ENCODE measurements around the gene ARHGAP1.

DNA sequence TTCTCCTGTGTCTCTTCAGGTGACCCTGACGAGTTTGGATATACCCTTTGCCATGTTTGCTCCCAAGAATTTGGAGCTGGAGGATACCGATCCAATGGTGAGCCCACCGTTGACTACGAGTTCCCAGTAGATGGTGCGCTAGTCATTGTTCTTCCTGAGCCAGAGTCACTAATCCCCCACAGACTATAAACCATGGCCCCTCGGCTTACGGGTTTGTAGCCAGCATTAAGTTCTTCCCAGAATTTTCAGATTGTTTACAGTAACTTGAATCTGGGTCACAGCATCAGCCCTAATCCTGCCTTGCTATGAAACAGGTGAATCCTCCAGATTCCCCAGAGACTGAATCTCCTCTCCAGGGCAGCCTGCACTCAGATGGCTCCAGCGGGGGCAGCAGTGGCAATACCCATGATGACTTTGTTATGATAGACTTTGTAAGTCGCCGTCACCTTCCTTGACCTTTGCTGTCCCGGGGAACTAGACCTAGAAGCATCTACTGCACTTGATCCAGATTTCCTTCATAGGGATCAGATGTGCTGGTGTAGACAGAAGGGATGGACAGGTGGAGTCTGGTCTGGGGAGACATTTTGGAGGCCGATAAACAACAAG lies 31.8 kb downstream of the ARHGAP1 start:
- no peak for TF ChIP-seq POLR2A (IDR thresholded peaks at IDR 0.05)
- TF ChIP-seq, protein P1, sequence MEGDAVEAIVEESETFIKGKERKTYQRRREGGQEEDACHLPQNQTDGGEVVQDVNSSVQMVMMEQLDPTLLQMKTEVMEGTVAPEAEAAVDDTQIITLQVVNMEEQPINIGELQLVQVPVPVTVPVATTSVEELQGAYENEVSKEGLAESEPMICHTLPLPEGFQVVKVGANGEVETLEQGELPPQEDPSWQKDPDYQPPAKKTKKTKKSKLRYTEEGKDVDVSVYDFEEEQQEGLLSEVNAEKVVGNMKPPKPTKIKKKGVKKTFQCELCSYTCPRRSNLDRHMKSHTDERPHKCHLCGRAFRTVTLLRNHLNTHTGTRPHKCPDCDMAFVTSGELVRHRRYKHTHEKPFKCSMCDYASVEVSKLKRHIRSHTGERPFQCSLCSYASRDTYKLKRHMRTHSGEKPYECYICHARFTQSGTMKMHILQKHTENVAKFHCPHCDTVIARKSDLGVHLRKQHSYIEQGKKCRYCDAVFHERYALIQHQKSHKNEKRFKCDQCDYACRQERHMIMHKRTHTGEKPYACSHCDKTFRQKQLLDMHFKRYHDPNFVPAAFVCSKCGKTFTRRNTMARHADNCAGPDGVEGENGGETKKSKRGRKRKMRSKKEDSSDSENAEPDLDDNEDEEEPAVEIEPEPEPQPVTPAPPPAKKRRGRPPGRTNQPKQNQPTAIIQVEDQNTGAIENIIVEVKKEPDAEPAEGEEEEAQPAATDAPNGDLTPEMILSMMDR (IDR thresholded peaks at IDR 0.05): no peak

Measured in right lobe of liver (tissue), 4 donors.